HepG2 (cell line): ENCODE data around the gene MALRD1. TPM values are rescaled to one million over a fixed set of nuclear protein-coding genes. Genes with fewer than 3 reads are reported as not detected.

ENCODE experiments used
- ATAC-seq: fragments of 200-7000 bp; cut with Tn5 transposase; 3 replicates; pipeline ENCODE4 v1.9.1; 2020; ENCODE audit warnings: mild to moderate bottlenecking, moderate library complexity
- BruUV-seq: library from RNA; stranded (reverse); fragments of 400-500 nt; replicated peaks from 2 replicates; lab custom pipeline; 2021; lab: Mats Ljungman, UMichigan
- CTCF ChIA-PET: fragments of 300-600 bp; formaldehyde crosslinking; extraction: SDS; loops from one replicate; lab custom pipeline; 2021; ENCODE audit warnings: low total read pairs, inconsistent platforms, low intra/inter-chr PET ratio; lab: Yijun Ruan, JAX
- POLR2A ChIA-PET: fragments of 350-600 bp; sonication (Branson Sonifier 250); formaldehyde crosslinking; loops from one replicate; lab custom pipeline; 2020; ENCODE audit warnings: antibody characterized with exemption, inconsistent platforms; lab: Yijun Ruan, JAX
- DNase-seq: peaks from one replicate; pipeline ENCODE4 v3.0.0-alpha.2; 2015; ENCODE audit warnings: low spot score
- FAIRE-seq: peaks from 3 replicates; lab custom pipeline; 2011; peaks lifted over from hg19 to GRCh38; lab: Jason Lieb, UNC
- H2AFZ ChIP-seq: one replicate; pipeline ENCODE4 v1.6.1; 2011; ENCODE audit warnings: low read length, inconsistent platforms
- H3K27ac ChIP-seq: fragments of 300-600 bp; 3 replicates; pipeline ENCODE4 v1.8.0; 2011; ENCODE audit warnings: mixed run types, mild to moderate bottlenecking, mixed read lengths, low read length, inconsistent platforms; ENCODE audit not compliant: insufficient read depth; ENCODE audit errors: extremely low read length
- H3K27me3 ChIP-seq, 2 experiments: fragments of 200-600 bp in 1 of 2; 2 replicates in 1 of 2; 3 replicates in 1 of 2; pipeline versions ENCODE4 v1.6.0 to v1.8.0; 2011; ENCODE audit warnings: low read length in 2 of 2, mild to moderate bottlenecking in 2 of 2, moderate library complexity in 2 of 2, inconsistent platforms in 1 of 2; ENCODE audit not compliant: insufficient read depth in 2 of 2, control insufficient read depth in 1 of 2
- H3K36me3 ChIP-seq, 2 experiments: fragments of 200-600 bp in 1 of 2; replicated peaks in 1 of 2; 2 replicates in 1 of 2; 3 replicates in 1 of 2; pipeline versions ENCODE4 v1.5.1 to v1.8.0; 2011; ENCODE audit warnings: low read length in 2 of 2, inconsistent platforms in 1 of 2; ENCODE audit not compliant: insufficient read depth in 2 of 2, control insufficient read depth in 1 of 2
- H3K4me1 ChIP-seq: 2 replicates; pipeline ENCODE4 v1.5.1; 2012; ENCODE audit warnings: low read length, inconsistent platforms; ENCODE audit not compliant: insufficient read depth
- H3K4me2 ChIP-seq: 2 replicates; pipeline ENCODE4 v1.6.0; 2011; ENCODE audit warnings: low read depth, low read length, inconsistent platforms
- H3K4me3 ChIP-seq, 3 experiments: fragments of 200-600 bp in 1 of 3; sonication (generic), shearing (Covaris generic) in 1 of 3; replicated peaks in 1 of 3; 2 replicates each; pipeline ENCODE4 v1.5.1; 2011 to 2016; ENCODE audit warnings: low read length in 3 of 3, inconsistent platforms in 2 of 3, low read depth in 2 of 3, mild to moderate bottlenecking in 2 of 3, control low read depth in 1 of 3, mixed read lengths in 1 of 3; ENCODE audit not compliant: insufficient read depth in 1 of 3
- H3K79me2 ChIP-seq: one replicate; pipeline ENCODE4 v1.6.1; 2011; ENCODE audit warnings: low read length, inconsistent platforms; ENCODE audit not compliant: insufficient read depth
- H3K9ac ChIP-seq: 2 replicates; pipeline ENCODE4 v1.6.0; 2011; ENCODE audit warnings: mild to moderate bottlenecking, low read depth, low read length, inconsistent platforms; ENCODE audit not compliant: insufficient read depth
- H3K9me3 ChIP-seq: 2 replicates; pipeline ENCODE4 v1.5.1; 2012; ENCODE audit warnings: mild to moderate bottlenecking, low read length
- H4K20me1 ChIP-seq: 2 replicates; pipeline ENCODE4 v1.6.0; 2011; ENCODE audit warnings: inconsistent platforms, mild to moderate bottlenecking, low read length, moderate library complexity; ENCODE audit not compliant: insufficient read depth
- HDAC2 ChIP-seq: sonication (generic); formaldehyde crosslinking; IDR thresholded peaks from 2 replicates; pipeline ENCODE4 v1.4.0; 2020; ENCODE audit warnings: missing genetic modification reagents
- HHEX ChIP-seq: IDR thresholded peaks from 2 replicates; pipeline ENCODE4 v1.6.1; 2016; ENCODE audit warnings: control low read depth
- IRF9 ChIP-seq: sonication (generic); formaldehyde crosslinking; IDR thresholded peaks from 2 replicates; pipeline ENCODE4 v1.8.0; 2022; ENCODE audit warnings: missing genetic modification reagents, mild to moderate bottlenecking, borderline replicate concordance
- NCOA1 ChIP-seq: sonication (generic); formaldehyde crosslinking; IDR thresholded peaks from 2 replicates; pipeline ENCODE4 v1.9.0; 2021; ENCODE audit warnings: missing genetic modification reagents
- TCF7L2 ChIP-seq: IDR thresholded peaks from 2 replicates; pipeline ENCODE4 v1.6.1; 2011; ENCODE audit warnings: mild to moderate bottlenecking, low read depth, low read length, moderate library complexity
- WIZ ChIP-seq: sonication (generic); formaldehyde crosslinking; IDR thresholded peaks from 2 replicates; pipeline ENCODE4 v1.5.1; 2020; ENCODE audit warnings: mild to moderate bottlenecking, missing genetic modification reagents
- ZBTB14 ChIP-seq: sonication (generic); formaldehyde crosslinking; IDR thresholded peaks from 2 replicates; pipeline ENCODE4 v1.4.0; 2020; ENCODE audit warnings: missing genetic modification reagents
- ZBTB26 ChIP-seq: IDR thresholded peaks from 2 replicates; pipeline ENCODE4 v1.6.1; 2016; ENCODE audit warnings: missing compliant biosample characterization, missing genetic modification reagents, borderline replicate concordance
- ZBTB37 ChIP-seq: sonication (generic); formaldehyde crosslinking; IDR thresholded peaks from 2 replicates; pipeline ENCODE4 v1.4.0; 2020; ENCODE audit warnings: mild to moderate bottlenecking, missing genetic modification reagents
- ZGPAT ChIP-seq: IDR thresholded peaks from 2 replicates; pipeline ENCODE4 v1.6.1; 2016; ENCODE audit warnings: mild to moderate bottlenecking
- WGBS: methylation state at CpG from one replicate; pipeline ENCODE4 v1.1.6; 2017; ENCODE audit warnings: low lambda C conversion rate; 5-methylcytosine and 5-hydroxymethylcytosine counted together
- in situ Hi-C: cut with HindIII; loops from 2 replicates; pipeline ENCODE4 v1.10.0; 2017; ENCODE audit warnings: low pct_unique_long_range_greater_than_20kb; ENCODE audit not compliant: extremely low pct_ligation_motif_present
- intact Hi-C: fragments of 100-400 bp; cut with micrococcal nuclease; formaldehyde crosslinking; loops from one replicate; pipeline ENCODE4 v1.10.0; 2022; ENCODE audit not compliant: unreplicated experiment
- polyA plus RNA-seq, 8 experiments: library from polyadenylated mRNA; depleted of rRNA in 3 of 8; stranded (reverse) in 7 of 8; unstranded in 1 of 8; fragments of >200 nt; fragmentation: Illumina TruSeq in 4 of 8; extraction: Trizol in 4 of 8; gene quantifications; 2 replicates each; pipeline versions ENCODE4 v1.2.1 to v1.2.3, GENCODE V29; 2011 to 2016; ENCODE audit warnings: low read depth in 4 of 8, missing spikeins in 1 of 8, mixed read lengths in 1 of 8; ENCODE audit not compliant: insufficient read depth in 1 of 8
- total RNA-seq, 5 experiments: library from RNA; depleted of rRNA; stranded (reverse); fragments of >200 nt; fragmentation: Illumina TruSeq; extraction: Trizol; gene quantifications; 2 replicates each; pipeline ENCODE4 v1.2.3, GENCODE V29; 2016; ENCODE audit warnings: low read depth in 1 of 5

The MALRD1 gene
- total and polyA plus RNA-seq, 2 of the 13 experiments (the other 11 are each of a cell fraction or from before 2014, with no cell fraction given): 5.7 to 15.4 TPM

- in situ Hi-C loops: no loop called here
- no peaks in the 10 kb centered on the region for H3K4me1 ChIP-seq
These were observed 369.1 kb downstream of the MALRD1 start for GRCh38 chr10:19417740-19418139.

More at GRCh38 chr10:19417740-19418139, 369.1 kb downstream of the MALRD1 start:
- no peaks in the 10 kb centered on the region; a peak in 1 of 5 replicates for H3K36me3 ChIP-seq
- no peak for TF ChIP-seq NCOA1 (CRISPR knock-in tag)
- TF ChIP-seq IRF9 (CRISPR knock-in tag): no peak
- no peak for TF ChIP-seq HDAC2 (CRISPR knock-in tag)
- TF ChIP-seq TCF7L2: no peak
- TF ChIP-seq ZBTB14 (CRISPR knock-in tag): no peak
- TF ChIP-seq WIZ: no peak
- TF ChIP-seq ZBTB37 (CRISPR knock-in tag): no peak
- TF ChIP-seq HHEX (CRISPR knock-in tag): no peak
- TF ChIP-seq ZGPAT (CRISPR knock-in tag): no peak
- TF ChIP-seq ZBTB26 (CRISPR knock-in tag): no peak
- H3K9ac ChIP-seq: no peak overlapping the region
- H3K27ac ChIP-seq: no peak overlapping the region
- ChIA-PET CTCF (no interaction called here), POLR2A (no interaction called here)
- DNase-seq: no peak
- no peaks in the 10 kb centered on the region for H3K9me3 ChIP-seq
- H4K20me1 ChIP-seq: no peaks in the 10 kb centered on the region
- H3K4me3 ChIP-seq: no peak overlapping the region
- H3K4me2 ChIP-seq: no peak overlapping the region
- intact Hi-C loops: loop anchor here (10.0 kb wide), 1 partner anchor 1437 kb away; no protein-coding TSS in a partner anchor
- FAIRE-seq: no peak
- WGBS: 42% methylated on average over 4 of the region's 4 CpGs
- no peaks in the 10 kb centered on the region for H3K27me3 ChIP-seq
- no TSS peak for BruUV-seq
- ATAC-seq: no peak
- no peaks in the 10 kb centered on the region for H3K79me2 ChIP-seq
- H2AFZ ChIP-seq: no peak overlapping the region
